Measurements from ENCODE around the gene ARHGEF16.

ARHGEF16 gene

GRCh38 chr1:3423245-3423829 lies 31.1 kb upstream of the ARHGEF16 start:
- no peak for DNase-seq

GRCh38 chr1:3423896-3424611 lies 30.4 kb upstream of the ARHGEF16 start:
- no peak for DNase-seq

- no peak for DNase-seq
Measured at GRCh38 chr1:3425486-3426215, 28.8 kb upstream of the ARHGEF16 start.

- DNase-seq: no peak
Measured at GRCh38 chr1:3426956-3427535, 27.4 kb upstream of the ARHGEF16 start.

GRCh38 chr1:3427711-3428704 lies 26.5 kb upstream of the ARHGEF16 start:
- no peak for DNase-seq

GRCh38 chr1:3428899-3429298 lies 25.6 kb upstream of the ARHGEF16 start:
- DNase-seq: no peak

GRCh38 chr1:3429320-3429719 lies 25.1 kb upstream of the ARHGEF16 start:
- DNase-seq: no peak

GRCh38 chr1:3429766-3430165 lies 24.7 kb upstream of the ARHGEF16 start:
- DNase-seq: no peak

- no peak for DNase-seq
Measured at GRCh38 chr1:3430406-3430805, 24.1 kb upstream of the ARHGEF16 start.

- no peak for DNase-seq
Measured at GRCh38 chr1:3430820-3431219, 23.6 kb upstream of the ARHGEF16 start.

GRCh38 chr1:3431266-3431665 lies 23.2 kb upstream of the ARHGEF16 start:
- no peak for DNase-seq

- DNase-seq: no peak
Measured at GRCh38 chr1:3431686-3432085, 22.8 kb upstream of the ARHGEF16 start.

- DNase-seq: no peak
Measured at GRCh38 chr1:3432306-3432705, 22.2 kb upstream of the ARHGEF16 start.

- DNase-seq: no peak
Measured at GRCh38 chr1:3433076-3433475, 21.4 kb upstream of the ARHGEF16 start.

GRCh38 chr1:3433596-3434320 lies 20.7 kb upstream of the ARHGEF16 start:
- DNase-seq: no peak

GRCh38 chr1:3434406-3435110 lies 19.9 kb upstream of the ARHGEF16 start:
- no peak for DNase-seq

- no peak for DNase-seq
Measured at GRCh38 chr1:3435666-3436065, 18.8 kb upstream of the ARHGEF16 start.

GRCh38 chr1:3436451-3436850 lies 18.0 kb upstream of the ARHGEF16 start:
- no peak for DNase-seq

GRCh38 chr1:3436901-3437300 lies 17.6 kb upstream of the ARHGEF16 start:
- no peak for DNase-seq

GRCh38 chr1:3438661-3439180 lies 15.7 kb upstream of the ARHGEF16 start:
- DNase-seq: no peak

Measured in NCI-H1105 treated with DMSO at 0.1 percent for 48 hours (cell line).